NOMO-1 treated with DMSO at 0.1 percent for 48 hours (cell line): ENCODE data around the gene HNRNPL.
A peak's percentile ranks its signal among the peaks of the same experiment; 100 is the strongest.
"Not testable (repeated sequence)": the region's sequence is repeated elsewhere in the genome, so short reads cannot be mapped to it uniquely, and the experiment has no call there.

Experiments used
- DNase-seq: peaks from one replicate; lab custom pipeline; 2025; ENCODE audit not compliant: unreplicated experiment; lab: John Stamatoyannopoulos, UW

HNRNPL gene

GRCh38 chr19:38849860-38850435 is at the start of gene HNRNPL:
HNRNPL (minus strand) TSS chr19:38849986; CDS start chr19:38849966, 20 bp downstream.
- DNase-seq, result peak; percentile 100

- no peak for DNase-seq
These were observed 49.1 kb upstream of the HNRNPL start for GRCh38 chr19:38898788-38899446.

GRCh38 chr19:38894968-38895367 is 45.2 kb upstream of the HNRNPL start:
- DNase-seq, result no peak

GRCh38 chr19:38893341-38893771 is 43.6 kb upstream of the HNRNPL start:
- DNase-seq, result no peak

- DNase-seq, result no peak
These were observed 43.1 kb upstream of the HNRNPL start for GRCh38 chr19:38892841-38893240.

- DNase-seq, result no peak
These were observed 42.0 kb upstream of the HNRNPL start for GRCh38 chr19:38891771-38892170.

GRCh38 chr19:38890686-38891085 is 40.9 kb upstream of the HNRNPL start:
- DNase-seq, result no peak

- no peak for DNase-seq
These were observed 40.0 kb upstream of the HNRNPL start for GRCh38 chr19:38889803-38890202.

GRCh38 chr19:38888876-38889275 is 39.1 kb upstream of the HNRNPL start:
- DNase-seq, result no peak

GRCh38 chr19:38884691-38885090 is 34.9 kb upstream of the HNRNPL start:
- DNase-seq, result not testable (repeated sequence)

- no peak for DNase-seq
These were observed 33.5 kb upstream of the HNRNPL start for GRCh38 chr19:38883286-38883685.

GRCh38 chr19:38880882-38881609 is 31.3 kb upstream of the HNRNPL start:
- DNase-seq, result no peak

GRCh38 chr19:38880076-38880881 is 30.5 kb upstream of the HNRNPL start:
- DNase-seq, result no peak

GRCh38 chr19:38879400-38879751 is 29.6 kb upstream of the HNRNPL start:
- DNase-seq, result no peak

- no peak for DNase-seq
These were observed 29.0 kb upstream of the HNRNPL start for GRCh38 chr19:38878575-38879399.

GRCh38 chr19:38877781-38878574 is 28.2 kb upstream of the HNRNPL start, which contains the start of gene RINL:
RINL (minus strand) TSS chr19:38878275; CDS start chr19:38876742, 1,533 bp downstream.
- DNase-seq, result peak; percentile 69

GRCh38 chr19:38875656-38876395 is 26.0 kb upstream of the HNRNPL start:
- no peak for DNase-seq

- DNase-seq, result not testable (repeated sequence)
These were observed 23.6 kb upstream of the HNRNPL start for GRCh38 chr19:38873400-38873799.

GRCh38 chr19:38870612-38871011 is 20.8 kb upstream of the HNRNPL start:
- DNase-seq, result no peak
